ENCODE measurements around the gene TMC8.
A peak's percentile ranks its signal among the peaks of the same experiment; 100 is the strongest.
"Not testable (repeated sequence)": the region's sequence is repeated elsewhere in the genome, so short reads cannot be mapped to it uniquely, and the experiment has no call there.

TMC8 gene

DNA sequence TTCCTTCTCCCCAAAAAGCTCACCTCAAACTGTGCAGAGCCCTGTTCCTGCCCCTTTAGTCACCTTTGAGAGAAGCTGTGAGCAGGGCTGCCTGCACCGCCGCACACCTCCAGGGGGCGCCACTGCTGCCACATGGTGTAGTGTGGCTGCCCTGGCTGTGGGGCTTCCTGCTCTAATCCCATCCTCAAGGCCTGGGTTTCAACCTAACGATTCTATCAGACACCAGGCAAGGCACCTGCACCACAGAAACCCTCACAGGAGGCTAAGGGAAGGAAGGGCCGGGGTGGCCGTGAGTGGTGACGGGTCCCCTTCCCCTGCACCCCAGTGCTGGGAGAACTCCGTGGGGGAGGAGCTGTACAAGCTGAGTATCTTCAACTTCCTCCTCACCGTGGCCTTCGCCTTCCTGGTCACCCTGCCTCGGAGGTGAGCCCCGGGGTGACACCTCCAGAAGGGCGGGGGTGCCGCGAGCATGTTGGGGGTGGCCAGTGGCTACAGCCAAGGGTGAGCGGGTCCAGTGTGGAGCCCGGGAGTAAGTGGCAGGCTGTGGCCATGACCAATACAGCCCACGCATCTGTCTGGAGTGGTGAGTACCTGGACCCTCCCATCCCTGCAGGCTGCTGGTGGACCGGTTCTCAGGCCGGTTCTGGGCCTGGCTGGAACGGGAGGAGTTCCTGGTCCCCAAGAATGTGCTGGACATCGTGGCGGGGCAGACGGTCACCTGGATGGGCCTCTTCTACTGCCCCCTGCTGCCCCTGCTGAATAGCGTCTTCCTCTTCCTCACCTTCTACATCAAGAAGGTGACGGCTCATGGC lies 7.0 kb downstream of the TMC8 start:
- ChIA-PET CTCF (interaction anchor here (0.7 to 6.2 kb wide), 20 partner anchors 9 to 244 kb away, joined by 3 to 48 read pairs (median 4); partner anchors contain the start of genes C17orf99 and TMC6), POLR2A (interaction anchor here (1.0 kb wide), 1 partner anchor 38 kb away, joined by 4 read pairs; no protein-coding TSS in a partner anchor)
- TF ChIP-seq CTCF (IDR thresholded peaks at IDR 0.05; ENCODE audit: control extremely low read depth, extremely low read depth, low read depth, missing control alignments) = peak; percentile 67
- no peak for DNase-seq (ENCODE audit: extremely low spot score)

DNA sequence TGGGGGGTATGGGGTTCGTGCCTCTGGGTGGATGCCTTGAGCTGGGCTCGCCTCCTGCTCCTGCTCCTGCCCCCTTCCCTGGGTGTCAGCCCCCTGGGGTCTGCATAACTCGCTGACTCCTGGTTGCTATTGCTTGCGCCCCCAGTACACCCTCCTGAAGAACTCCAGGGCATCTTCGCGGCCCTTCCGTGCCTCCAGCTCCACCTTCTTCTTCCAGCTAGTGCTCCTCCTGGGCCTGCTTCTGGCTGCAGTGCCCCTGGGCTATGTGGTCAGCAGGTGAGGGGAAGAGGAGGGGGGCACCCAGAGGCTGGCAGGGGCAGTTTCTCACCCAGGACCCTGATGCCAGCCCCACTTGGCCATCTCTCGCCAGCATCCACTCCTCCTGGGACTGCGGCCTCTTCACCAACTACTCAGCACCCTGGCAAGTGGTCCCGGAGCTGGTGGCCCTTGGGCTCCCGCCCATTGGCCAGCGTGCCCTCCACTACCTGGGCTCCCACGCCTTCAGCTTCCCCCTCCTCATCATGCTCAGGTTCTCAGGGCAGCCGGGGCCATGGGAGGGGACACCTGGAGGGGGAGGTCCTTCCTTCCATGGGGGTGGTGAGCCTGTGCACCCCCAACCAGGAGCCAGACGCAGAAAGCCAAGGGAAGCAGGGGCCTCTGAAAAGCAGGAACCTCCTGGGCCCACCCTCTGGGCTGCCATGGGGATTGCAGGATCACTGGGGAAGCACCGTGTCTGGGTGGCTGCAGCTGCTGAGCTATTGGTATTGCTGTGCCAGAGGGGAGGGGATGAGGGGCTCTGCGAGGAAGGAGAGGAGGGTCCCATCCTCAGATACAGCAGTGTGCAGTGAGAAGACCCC lies 7.9 kb downstream of the TMC8 start:
- no peak for DNase-seq (ENCODE audit: extremely low spot score)
- TF ChIP-seq CTCF (IDR thresholded peaks at IDR 0.05; ENCODE audit: control extremely low read depth, extremely low read depth, low read depth, missing control alignments) = no peak
- ChIA-PET POLR2A (interaction anchor here (1.0 kb wide), 1 partner anchor 37 kb away, joined by 4 read pairs; no protein-coding TSS in a partner anchor), CTCF (interaction anchor here (0.7 to 6.2 kb wide), 15 partner anchors 8 to 243 kb away, joined by 3 to 48 read pairs (median 4); partner anchors contain the start of genes C17orf99 and TMC6)

DNA sequence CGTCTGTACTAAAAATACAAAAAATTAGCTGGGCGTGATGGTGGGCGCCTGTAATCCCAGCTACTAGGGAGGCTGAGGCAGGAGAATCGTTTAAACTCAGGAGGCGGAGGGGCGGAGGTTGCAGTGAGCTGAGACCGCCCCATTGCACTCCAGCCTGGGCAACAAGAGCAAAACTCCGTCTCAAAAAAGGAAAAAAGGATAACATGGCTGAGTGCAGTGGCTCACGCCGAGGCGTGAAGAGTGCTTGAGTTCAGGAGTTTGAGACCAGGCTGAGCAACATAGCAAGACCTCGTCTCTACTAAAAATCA lies 9.2 kb downstream of the TMC8 start:
- CTCF ChIA-PET = interaction anchor here (1.0 to 4.0 kb wide), 4 partner anchors 13 to 111 kb away, joined by 4 to 14 read pairs (median 6); no protein-coding TSS in a partner anchor
- DNase-seq (ENCODE audit: extremely low spot score) = not testable (repeated sequence)
- POLR2A ChIA-PET = interaction anchor here (0.5 to 1.2 kb wide), 3 partner anchors 9 to 122 kb away, joined by 3 to 4 read pairs (median 4); partner anchors contain the start of gene TMC8

- TF ChIP-seq CTCF (IDR thresholded peaks at IDR 0.05; ENCODE audit: control extremely low read depth, extremely low read depth, low read depth, missing control alignments) = no peak
- ChIA-PET CTCF (interaction anchor here (1.0 to 4.0 kb wide), 5 partner anchors 12 to 111 kb away, joined by 3 to 14 read pairs (median 4); no protein-coding TSS in a partner anchor), POLR2A (interaction anchor here (0.5 to 1.2 kb wide), 5 partner anchors 10 to 672 kb away, joined by 3 to 4 read pairs (median 4); partner anchors contain the start of gene TMC8)
- peak; percentile 97 for DNase-seq (ENCODE audit: extremely low spot score)
Observed at GRCh38 chr17:78140169-78141051, 9.8 kb downstream of the TMC8 start.

- POLR2A ChIA-PET = interaction anchor here (0.7 kb wide), 1 partner anchor 28 kb away, joined by 3 read pairs; no protein-coding TSS in a partner anchor
- CTCF ChIA-PET = interaction anchor here (1.2 to 4.4 kb wide), 5 partner anchors 10 to 33 kb away, joined by 3 to 31 read pairs (median 4); no protein-coding TSS in a partner anchor
- DNase-seq (ENCODE audit: extremely low spot score) = no peak
- TF ChIP-seq CTCF (IDR thresholded peaks at IDR 0.05; ENCODE audit: control extremely low read depth, extremely low read depth, low read depth, missing control alignments) = no peak
Observed at GRCh38 chr17:78141437-78142118, 11.0 kb downstream of the TMC8 start.
